ENCODE data around the gene CXXC5.

Gene CXXC5

GRCh38 chr5:139630855-139631254 is 17.3 kb upstream of the CXXC5 start:
- H4K20me1 ChIP-seq (ENCODE audit: insufficient read depth, low read length) = no peaks in the 10 kb centered on the region
- no peak overlapping the region for H3K4me2 ChIP-seq (ENCODE audit: insufficient read depth, low read length)
- no peak overlapping the region for H3K4me3 ChIP-seq (ENCODE audit: low read depth in 1 of 2, low read length in 2 of 2)
- no peaks in the 10 kb centered on the region for H3K79me2 ChIP-seq (ENCODE audit: insufficient read depth, low read length)
- no peaks in the 10 kb centered on the region for H3K9me3 ChIP-seq (ENCODE audit: insufficient read depth, low read length, severe bottlenecking)
- no peak for DNase-seq
- no peak for ATAC-seq (ENCODE audit: insufficient read depth, low read depth)
- no peak overlapping the region for H3K27ac ChIP-seq (ENCODE audit: low read length)
- H2AFZ ChIP-seq (ENCODE audit: low read depth, low read length) = no peak overlapping the region
- H3K9ac ChIP-seq (ENCODE audit: low read depth, low read length) = no peak overlapping the region
- TF ChIP-seq CTCF (IDR thresholded peaks at IDR 0.05; ENCODE audit: borderline replicate concordance, extremely low read depth, low read length, poor library complexity, severe bottlenecking) = no peak
- TF ChIP-seq EZH2 (IDR thresholded peaks at IDR 0.05; ENCODE audit: borderline replicate concordance, low read depth, low read length, severe bottlenecking) = no peak
- H3K36me3 ChIP-seq (ENCODE audit: insufficient read depth, low read length) = peaks cover 43% of the 10 kb centered on the region
- no peaks in the 10 kb centered on the region for H3K27me3 ChIP-seq (ENCODE audit: insufficient read depth, low read length, poor library complexity)
- peaks cover 24% of the 10 kb centered on the region for H3K4me1 ChIP-seq (ENCODE audit: insufficient read depth, low read length)

- Histone ChIP-seq H3K9me3 (ENCODE audit: insufficient read depth, low read length, severe bottlenecking) (no peaks in the 10 kb centered on the region), H3K4me1 (ENCODE audit: insufficient read depth, low read length) (peaks cover 32% of the 10 kb centered on the region), H3K4me2 (ENCODE audit: insufficient read depth, low read length) (no peak overlapping the region), H3K27me3 (ENCODE audit: insufficient read depth, low read length, poor library complexity) (no peaks in the 10 kb centered on the region), H3K36me3 (ENCODE audit: insufficient read depth, low read length) (peaks cover 35% of the 10 kb centered on the region), H3K4me3 (ENCODE audit: low read depth in 1 of 2, low read length in 2 of 2) (no peak overlapping the region), H4K20me1 (ENCODE audit: insufficient read depth, low read length) (peaks cover 5% of the 10 kb centered on the region; the same call in 1 of the 2 replicates), H2AFZ (ENCODE audit: low read depth, low read length) (no peak overlapping the region), H3K27ac (ENCODE audit: low read length) (no peak overlapping the region), H3K79me2 (ENCODE audit: insufficient read depth, low read length) (no peaks in the 10 kb centered on the region), H3K9ac (ENCODE audit: low read depth, low read length) (no peak overlapping the region)
- DNase-seq (no peak), ATAC-seq (ENCODE audit: insufficient read depth, low read depth) (no peak)
- TF ChIP-seq EZH2 (IDR thresholded peaks at IDR 0.05; ENCODE audit: borderline replicate concordance, low read depth, low read length, severe bottlenecking) (no peak), CTCF (IDR thresholded peaks at IDR 0.05; ENCODE audit: borderline replicate concordance, extremely low read depth, low read length, poor library complexity, severe bottlenecking) (no peak)
Measured at GRCh38 chr5:139631520-139632165, 16.5 kb upstream of the CXXC5 start.

GRCh38 chr5:139633295-139634027 is 14.7 kb upstream of the CXXC5 start:
- H3K36me3 ChIP-seq (ENCODE audit: insufficient read depth, low read length) = peaks cover 17% of the 10 kb centered on the region
- H3K4me3 ChIP-seq (ENCODE audit: low read depth in 1 of 2, low read length in 2 of 2) = no peak overlapping the region
- H3K4me2 ChIP-seq (ENCODE audit: insufficient read depth, low read length) = no peak overlapping the region
- H3K27me3 ChIP-seq (ENCODE audit: insufficient read depth, low read length, poor library complexity) = no peaks in the 10 kb centered on the region
- no peak overlapping the region for H2AFZ ChIP-seq (ENCODE audit: low read depth, low read length)
- H4K20me1 ChIP-seq (ENCODE audit: insufficient read depth, low read length) = peaks cover 7% of the 10 kb centered on the region
- H3K4me1 ChIP-seq (ENCODE audit: insufficient read depth, low read length) = peaks cover 37% of the 10 kb centered on the region
- no peaks in the 10 kb centered on the region for H3K9me3 ChIP-seq (ENCODE audit: insufficient read depth, low read length, severe bottlenecking)
- peak; percentile 43 for ATAC-seq (ENCODE audit: insufficient read depth, low read depth)
- peaks cover 3% of the 10 kb centered on the region for H3K79me2 ChIP-seq (ENCODE audit: insufficient read depth, low read length)
- 0 out of 2 replicates have a peak overlapping the region, but pooled peaks have one; percentile 3 for H3K9ac ChIP-seq (ENCODE audit: low read depth, low read length)
- TF ChIP-seq CTCF (IDR thresholded peaks at IDR 0.05; ENCODE audit: borderline replicate concordance, extremely low read depth, low read length, poor library complexity, severe bottlenecking) = peak; percentile 99
- no peak for TF ChIP-seq EZH2 (IDR thresholded peaks at IDR 0.05; ENCODE audit: borderline replicate concordance, low read depth, low read length, severe bottlenecking)
- peak; percentile 63 for DNase-seq
- H3K27ac ChIP-seq (ENCODE audit: low read length) = peak overlapping the region; percentile 94

Measured in DND-41 (cell line).